NK-92 treated with Interleukin-12 subunit alpha and Interleukin-12 subunit beta, amount 100 ng/mL, for 24 hours (cell line): ENCODE results near the gene TP53I13.

Source experiments
- DNase-seq: peaks from one replicate; lab custom pipeline; 2025; lab: John Stamatoyannopoulos, UW

TP53I13 gene

GRCh38 chr17:29593591-29594518, 25.4 kb downstream of the TP53I13 start:
- no peak for DNase-seq

- no peak for DNase-seq
Measured at GRCh38 chr17:29594519-29595090, 26.1 kb downstream of the TP53I13 start.

DNA sequence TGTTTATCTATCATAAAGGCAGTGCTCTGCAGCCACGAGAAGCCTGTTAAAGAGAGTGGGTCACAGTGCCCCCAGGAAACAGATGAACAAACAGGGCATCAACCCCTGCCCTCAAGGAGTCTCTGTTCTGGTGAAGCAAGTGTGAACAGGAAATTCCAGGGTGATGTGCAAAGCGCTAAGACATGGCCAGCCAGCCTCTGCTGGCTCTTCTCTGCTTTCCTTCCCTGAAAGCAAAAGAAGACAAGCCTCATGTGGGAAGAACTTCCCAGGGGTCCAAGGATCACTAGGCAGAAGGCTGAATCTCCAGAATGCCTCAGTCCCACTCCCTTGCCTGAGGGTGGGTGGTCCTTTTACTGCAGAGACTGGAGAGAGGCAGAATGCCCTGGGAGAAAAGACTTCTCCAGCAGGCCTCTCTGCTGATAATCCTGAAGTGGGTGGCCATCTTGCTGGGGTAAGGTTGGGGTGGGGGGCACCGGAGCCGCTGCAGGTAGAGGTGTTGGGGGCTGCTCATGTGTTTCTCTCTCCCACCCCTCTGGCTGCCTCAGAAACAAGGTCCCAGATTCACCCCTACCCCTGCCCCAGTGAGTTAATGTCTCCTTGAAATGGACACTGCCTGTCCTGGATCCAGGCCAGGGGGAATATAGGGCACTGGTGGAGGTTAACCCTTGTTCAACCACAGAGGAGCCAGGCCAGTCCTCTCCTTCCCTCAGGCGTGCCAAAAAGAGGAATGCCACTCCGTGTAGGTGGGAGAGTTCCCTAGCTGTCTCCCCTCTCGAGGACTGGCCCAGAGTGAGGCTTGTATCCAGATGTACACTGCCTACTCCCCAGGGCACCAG, 26.8 kb downstream of the TP53I13 start:
- DNase-seq: no peak

DNA sequence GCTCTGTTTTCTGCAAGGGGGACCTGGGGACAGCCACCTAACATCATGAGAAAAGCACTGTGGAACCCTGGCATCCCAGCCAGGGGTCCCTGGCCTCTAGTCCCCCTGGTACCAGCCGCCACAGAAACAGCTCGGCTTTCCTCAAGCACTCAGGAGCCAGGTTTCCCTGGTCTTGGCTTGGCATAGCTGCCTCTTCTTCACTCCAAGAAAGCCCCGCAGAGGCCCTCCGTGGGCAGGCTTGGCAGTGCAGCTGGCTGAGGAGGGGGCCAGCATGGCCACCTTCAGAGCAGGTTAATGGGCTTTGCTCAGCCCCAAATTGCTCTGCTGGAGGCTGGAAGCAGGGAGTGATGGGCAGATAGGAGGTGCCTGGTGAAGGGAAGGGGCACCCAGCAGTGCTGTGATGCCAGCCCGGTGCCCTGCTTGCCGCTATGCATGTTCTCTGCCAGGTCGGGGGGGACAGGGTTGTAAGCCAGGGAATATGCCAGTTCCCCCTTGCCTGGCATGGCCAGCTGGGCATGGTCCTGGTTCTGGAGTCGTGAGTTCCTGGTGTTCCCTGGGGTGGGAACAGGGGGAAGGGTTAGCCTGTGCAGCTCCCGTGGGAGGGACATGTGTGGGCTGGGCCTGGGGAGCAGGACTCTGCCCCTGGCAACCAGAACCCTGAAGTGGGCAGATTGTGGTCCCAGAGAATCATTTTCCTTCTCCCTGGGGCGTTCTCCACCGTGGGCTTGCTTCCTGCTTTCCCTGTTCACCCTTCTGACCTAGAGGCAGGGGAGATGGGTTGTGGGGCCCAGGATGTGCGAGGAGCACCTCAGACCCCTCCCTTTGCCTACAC, 27.7 kb downstream of the TP53I13 start:
- no peak for DNase-seq

GRCh38 chr17:29596811-29597210, 28.3 kb downstream of the TP53I13 start:
- DNase-seq: no peak

GRCh38 chr17:29597361-29598172, 29.1 kb downstream of the TP53I13 start:
- no peak for DNase-seq

GRCh38 chr17:29603109-29603674, 34.7 kb downstream of the TP53I13 start:
- DNase-seq: no peak

- no peak for DNase-seq
Measured at GRCh38 chr17:29607557-29608195, 39.2 kb downstream of the TP53I13 start.

DNA sequence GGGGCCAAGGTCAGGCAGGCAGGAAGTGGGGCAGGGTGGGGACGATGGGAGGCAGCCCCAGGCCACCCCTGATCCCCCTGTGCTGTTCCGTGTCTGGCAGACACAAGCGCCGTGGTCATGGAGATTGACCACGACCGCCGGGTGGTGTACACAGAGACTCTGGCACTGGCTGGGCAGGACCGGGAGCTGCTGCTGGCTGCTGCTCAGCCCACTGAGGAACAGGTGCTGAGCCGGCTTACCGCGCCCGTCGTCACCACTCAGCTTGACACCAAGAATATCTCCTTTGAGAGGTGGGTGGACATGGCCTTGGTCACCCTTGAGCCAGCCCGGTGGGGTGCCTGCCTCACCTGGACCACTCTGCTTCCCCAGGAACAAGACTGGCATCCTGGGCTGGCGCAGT, 40.5 kb downstream of the TP53I13 start:
- DNase-seq: no peak

GRCh38 chr17:29610395-29610794, 41.9 kb downstream of the TP53I13 start:
- DNase-seq: no peak

- no peak for DNase-seq
Measured at GRCh38 chr17:29611351-29612093, 43.0 kb downstream of the TP53I13 start.

GRCh38 chr17:29612094-29612403, 43.5 kb downstream of the TP53I13 start:
- no peak for DNase-seq

- DNase-seq: no peak
Measured at GRCh38 chr17:29612404-29613280, 44.1 kb downstream of the TP53I13 start.

DNA sequence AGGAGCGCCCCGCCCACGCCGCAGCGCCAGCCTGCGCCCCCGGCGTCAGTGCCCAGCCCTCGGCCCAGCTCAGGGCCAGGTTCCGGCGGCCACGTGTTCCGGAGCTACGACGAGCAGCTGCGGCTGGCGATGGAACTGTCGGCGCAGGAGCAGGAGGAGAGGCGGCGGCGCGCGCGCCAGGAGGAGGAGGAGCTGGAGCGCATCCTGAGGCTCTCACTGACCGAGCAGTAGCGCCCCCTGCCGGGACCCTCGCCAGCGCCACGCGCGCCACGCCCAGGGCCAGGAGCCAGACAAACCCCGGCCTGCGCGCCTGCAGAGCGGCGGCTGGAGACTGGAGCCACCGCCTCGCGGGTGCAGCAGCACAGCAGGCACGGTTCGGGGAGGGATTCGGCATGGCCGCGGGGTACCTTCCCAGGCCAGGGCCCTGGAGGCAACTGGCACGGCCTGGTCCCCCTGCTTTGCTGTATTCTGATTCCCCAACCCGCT, 44.9 kb downstream of the TP53I13 start:
- no peak for DNase-seq

DNA sequence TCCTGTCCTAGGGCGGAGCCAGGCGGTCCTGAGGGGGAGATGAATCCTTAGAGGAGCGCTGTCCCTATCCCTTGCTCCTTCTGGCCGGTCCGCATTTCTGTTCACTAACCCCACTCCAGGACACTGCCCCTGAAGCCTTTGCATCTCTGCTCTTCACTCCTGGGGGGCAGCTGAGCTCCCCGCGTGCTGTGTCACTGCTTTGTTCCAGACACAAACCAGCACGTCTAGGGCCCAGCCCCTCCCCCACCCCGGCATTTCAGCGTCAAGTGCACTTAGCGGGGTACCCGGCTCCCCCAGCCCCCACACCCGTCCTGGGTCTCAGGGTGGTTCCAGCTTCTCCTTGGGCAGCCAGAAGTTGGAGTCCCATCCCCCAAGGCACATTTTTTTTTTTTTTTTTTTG, 45.4 kb downstream of the TP53I13 start:
- no peak for DNase-seq

- no peak for DNase-seq
Measured at GRCh38 chr17:29614349-29615047, 46.0 kb downstream of the TP53I13 start.

GRCh38 chr17:29615048-29615385, 46.5 kb downstream of the TP53I13 start:
- DNase-seq: no peak
